ENCODE data around the gene TLR9. TPM values are rescaled to one million over a fixed set of nuclear protein-coding genes. Genes with fewer than 3 reads are reported as not detected.

Gene TLR9
- total RNA-seq, 1 experiment from 2014 or later: not detected

GRCh38 chr3:52208556-52208955, 16.9 kb downstream of the TLR9 start:
- peaks cover 48 to 98% (median 95%) of the 10 kb centered on the region in 3 experiments; a peak in 6 of 7 replicates for H3K36me3 Mint-ChIP-seq (ENCODE audit: insufficient read depth in 1 of 3, low read depth in 3 of 3)

More at GRCh38 chr3:52208556-52208955, 16.9 kb downstream of the TLR9 start:
- H3K14ac ChIP-seq (ENCODE audit: insufficient read depth, low read length): no peak overlapping the region
- no peaks in the 10 kb centered on the region for H3K4me1 ChIP-seq (ENCODE audit: insufficient read depth, low read length)
- no peak overlapping the region for H2BK12ac ChIP-seq (ENCODE audit: insufficient read length, low read depth, low read length)
- TF ChIP-seq, protein P1, sequence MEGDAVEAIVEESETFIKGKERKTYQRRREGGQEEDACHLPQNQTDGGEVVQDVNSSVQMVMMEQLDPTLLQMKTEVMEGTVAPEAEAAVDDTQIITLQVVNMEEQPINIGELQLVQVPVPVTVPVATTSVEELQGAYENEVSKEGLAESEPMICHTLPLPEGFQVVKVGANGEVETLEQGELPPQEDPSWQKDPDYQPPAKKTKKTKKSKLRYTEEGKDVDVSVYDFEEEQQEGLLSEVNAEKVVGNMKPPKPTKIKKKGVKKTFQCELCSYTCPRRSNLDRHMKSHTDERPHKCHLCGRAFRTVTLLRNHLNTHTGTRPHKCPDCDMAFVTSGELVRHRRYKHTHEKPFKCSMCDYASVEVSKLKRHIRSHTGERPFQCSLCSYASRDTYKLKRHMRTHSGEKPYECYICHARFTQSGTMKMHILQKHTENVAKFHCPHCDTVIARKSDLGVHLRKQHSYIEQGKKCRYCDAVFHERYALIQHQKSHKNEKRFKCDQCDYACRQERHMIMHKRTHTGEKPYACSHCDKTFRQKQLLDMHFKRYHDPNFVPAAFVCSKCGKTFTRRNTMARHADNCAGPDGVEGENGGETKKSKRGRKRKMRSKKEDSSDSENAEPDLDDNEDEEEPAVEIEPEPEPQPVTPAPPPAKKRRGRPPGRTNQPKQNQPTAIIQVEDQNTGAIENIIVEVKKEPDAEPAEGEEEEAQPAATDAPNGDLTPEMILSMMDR (conservative IDR thresholded peaks at IDR 0.05): no peak
- no peak for DNase-seq
- Mint-ChIP-seq H3K27ac (no peak overlapping the region), H3K4me1 (no peaks in the 10 kb centered on the region), H3K27me3 (ENCODE audit: low read depth) (no peaks in the 10 kb centered on the region), H3K4me3 (no peak overlapping the region), H3K9me3 (no peaks in the 10 kb centered on the region)
- no peaks in the 10 kb centered on the region for H3K79me1 ChIP-seq (ENCODE audit: insufficient read depth, low read depth, low read length, poor library complexity, severe bottlenecking)
- H3K9me3 ChIP-seq (ENCODE audit: control insufficient read depth, low read depth, low read length): no peaks in the 10 kb centered on the region
- H3K23ac ChIP-seq (ENCODE audit: insufficient read length, low read depth, low read length): no peak overlapping the region
- no peak overlapping the region for H3K27ac ChIP-seq (ENCODE audit: insufficient read length, low read depth, low read length)
- no peak overlapping the region for H4K8ac ChIP-seq (replicated peaks; ENCODE audit: insufficient read length, low read depth, low read length)
- H2AK5ac ChIP-seq (ENCODE audit: insufficient read length, low read length): no peak overlapping the region
- no peak overlapping the region for H3T11ph ChIP-seq (ENCODE audit: low read length)
- H3K56ac ChIP-seq (ENCODE audit: insufficient read length, low read depth, low read length): no peak overlapping the region
- H3K9ac ChIP-seq (ENCODE audit: extremely low read depth, insufficient read length, low read length): no peak overlapping the region
- H2BK5ac ChIP-seq (ENCODE audit: insufficient read length, low read length): no peak overlapping the region
- no peak overlapping the region for H2BK20ac ChIP-seq (ENCODE audit: low read depth, low read length, poor library complexity, severe bottlenecking)
- no peak overlapping the region for H4K5ac ChIP-seq (ENCODE audit: insufficient read length, low read depth, low read length)
- H4K20me1 ChIP-seq (ENCODE audit: control insufficient read depth, insufficient read depth, insufficient read length): no peaks in the 10 kb centered on the region
- H3K18ac ChIP-seq (ENCODE audit: insufficient read length, low read depth, low read length): no peak overlapping the region
- no peak overlapping the region for H2AFZ ChIP-seq (ENCODE audit: low read length)
- H3K79me2 ChIP-seq (ENCODE audit: insufficient read depth, low read length): no peaks in the 10 kb centered on the region
- H2BK15ac ChIP-seq (ENCODE audit: low read depth, low read length): no peak overlapping the region
- no peaks in the 10 kb centered on the region for H3K23me2 ChIP-seq (ENCODE audit: insufficient read length, low read depth, low read length, poor library complexity, severe bottlenecking)
- no CpG with 5 or more reads among the region's 4 CpGs for WGBS (ENCODE audit: extremely low coverage, insufficient read length, low lambda C conversion rate)
- H2BK120ac ChIP-seq (ENCODE audit: low read depth, low read length, poor library complexity, severe bottlenecking): no peak overlapping the region
- no peak overlapping the region for H3K4ac ChIP-seq (ENCODE audit: low read depth, low read length)
- H3K27me3 ChIP-seq (ENCODE audit: insufficient read depth, low read length): no peaks in the 10 kb centered on the region
- no peak overlapping the region for H3K4me2 ChIP-seq (ENCODE audit: insufficient read depth, insufficient read length, low read length)
- no peak overlapping the region for H4K91ac ChIP-seq (ENCODE audit: insufficient read length, low read depth, low read length)
